ENCODE data around the gene FLNB. TPM values are rescaled to one million over a fixed set of nuclear protein-coding genes. Genes with fewer than 3 reads are reported as not detected.

FLNB gene
- total and polyA plus RNA-seq, 2 of the 8 experiments (the other 6 are each of a cell fraction or from before 2014, with no cell fraction given), result 72.3 to 118 TPM

DNA sequence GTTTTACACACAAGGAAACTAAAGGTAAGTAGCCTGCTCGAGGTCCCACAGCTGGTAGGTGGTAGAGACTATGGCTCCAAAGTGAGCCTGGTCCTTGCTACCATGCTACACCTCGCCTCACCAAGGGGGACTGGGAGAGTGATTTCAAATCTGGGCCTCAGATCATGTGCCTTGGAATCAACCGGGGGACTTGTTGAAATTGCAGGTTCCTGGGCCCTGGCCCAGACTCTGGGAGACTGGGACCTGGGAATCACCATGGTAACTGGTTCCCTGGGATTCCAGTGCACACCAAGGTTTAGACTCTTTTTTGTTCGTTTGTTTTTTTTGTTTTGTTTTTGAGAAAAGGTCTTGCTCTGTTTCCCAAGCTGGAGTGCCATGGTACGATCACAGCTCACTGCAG, 181.5 kb downstream of the FLNB start:
- Histone ChIP-seq H3K27me3 (replicated peaks in 1 of 4; ENCODE audit: control insufficient read depth in 3 of 4, extremely low read depth in 1 of 4, insufficient read depth in 3 of 4, low read length in 3 of 4) (no peaks in the 10 kb centered on the region), H3K18ac (ENCODE audit: extremely low read depth, low read length) (no peak overlapping the region), H3K9ac (replicated peaks in 1 of 4; ENCODE audit: extremely low read depth in 1 of 4, low read depth in 3 of 4, low read length in 3 of 4) (no peak overlapping the region), H4K5ac (ENCODE audit: insufficient read length, low read depth, low read length) (no peak overlapping the region), H3K4me3 (ENCODE audit: extremely low read depth in 1 of 4, insufficient read depth in 2 of 4, low read depth in 3 of 4, low read length in 4 of 4) (no peak overlapping the region), H3K4me1 (replicated peaks in 1 of 4; ENCODE audit: control insufficient read depth in 3 of 4, insufficient read depth in 4 of 4, low read length in 3 of 4) (peaks cover 0 to 4% (median 1%) of the 10 kb centered on the region in 4 experiments; a peak in 2 of 7 replicates), H4K20me1 (replicated peaks in 1 of 2; ENCODE audit: control insufficient read depth in 1 of 2, insufficient read depth in 2 of 2, low read length in 2 of 2) (no peaks in the 10 kb centered on the region), H3K79me1 (ENCODE audit: low read depth, low read length) (no peaks in the 10 kb centered on the region), H3K4me2 (ENCODE audit: insufficient read depth in 1 of 2, low read depth in 2 of 2, low read length in 2 of 2) (no peak overlapping the region), H3K23ac (ENCODE audit: insufficient read length) (no peak overlapping the region), H2BK5ac (ENCODE audit: low read depth, low read length) (no peak overlapping the region), H3K14ac (ENCODE audit: insufficient read length) (no peak overlapping the region), H3K23me2 (ENCODE audit: low read depth, low read length) (no peaks in the 10 kb centered on the region), H3K4ac (replicated peaks; ENCODE audit: insufficient read length, low read depth, low read length) (no peak overlapping the region), H4K8ac (ENCODE audit: extremely low read depth, insufficient read depth, low read length) (no peak overlapping the region), H3K36me3 (ENCODE audit: control insufficient read depth in 2 of 4, insufficient read depth in 4 of 4, low read length in 3 of 4) (no peaks in the 10 kb centered on the region), H2BK12ac (ENCODE audit: low read depth, low read length) (no peak overlapping the region), H3K56ac (replicated peaks; ENCODE audit: insufficient read length, low read depth, low read length) (peak overlapping the region; percentile 25), H2BK15ac (ENCODE audit: low read length) (no peak overlapping the region), H2BK120ac (replicated peaks; ENCODE audit: low read depth, low read length) (no peak overlapping the region), H2BK20ac (ENCODE audit: low read length) (no peak overlapping the region), H2AK5ac (ENCODE audit: low read depth, low read length) (no peak overlapping the region), H3K27ac (ENCODE audit: low read depth, low read length) (no peak overlapping the region), H3K9me3 (ENCODE audit: insufficient read depth in 2 of 2, low read depth in 1 of 2, low read length in 1 of 2) (no peaks in the 10 kb centered on the region), H3K79me2 (ENCODE audit: control insufficient read depth in 1 of 2, insufficient read depth in 2 of 2, low read length in 2 of 2) (no peaks in the 10 kb centered on the region), H4K91ac (replicated peaks; ENCODE audit: insufficient read length, low read length) (no peak overlapping the region), H2AFZ (ENCODE audit: low read length) (no peak overlapping the region)
- FAIRE-seq (no peak), DNase-seq (ENCODE audit: low read depth in 1 of 2, low spot score in 2 of 2) (no peak)
- WGBS, 2 experiments (ENCODE audit: extremely low coverage in 1 of 2, insufficient coverage in 1 of 2, insufficient read length in 1 of 2, insufficient replicate concordance in 2 of 2, low coverage in 1 of 2, low lambda C conversion rate in 2 of 2, missing lambda C conversion rate in 1 of 2), result 89% methylated on average over 5 of the region's 5 CpGs; no CpG with 5 or more reads in 1 of the 2 experiments
- CTCF ChIA-PET (ENCODE audit: partially characterized antibody), result interaction anchor here (0.6 to 9.7 kb wide), 20 partner anchors 11 to 225 kb away, joined by 3 to 177 read pairs (median 5); partner anchors contain the start of genes DNASE1L3, HTD2 and RPP14
- POLR2A ChIA-PET (ENCODE audit: partially characterized antibody), result interaction anchor here (0.5 to 2.6 kb wide), 3 partner anchors 110 to 237 kb away, joined by 3 to 12 read pairs (median 5); partner anchors contain the start of genes HTD2 and RPP14
- TF ChIP-seq MAFK (IDR thresholded peaks at IDR 0.05; ENCODE audit: low read depth, low read length), result no peak
- TF ChIP-seq BRCA1 (IDR thresholded peaks at IDR 0.05; ENCODE audit: low read depth, low read length), result no peak
- no peak for TF ChIP-seq TEAD4 (IDR thresholded peaks at IDR 0.05; ENCODE audit: low read depth, low read length)
- no peak for TF ChIP-seq GTF2F1 (IDR thresholded peaks at IDR 0.05; ENCODE audit: borderline replicate concordance, low read depth, low read length)
- no peak for TF ChIP-seq TBP (IDR thresholded peaks at IDR 0.05; ENCODE audit: low read depth, low read length)
- no peak for TF ChIP-seq CBX8 (IDR thresholded peaks at IDR 0.05; ENCODE audit: borderline replicate concordance, low read depth, low read length)
- no peak for TF ChIP-seq KDM1A (IDR thresholded peaks at IDR 0.05; ENCODE audit: borderline replicate concordance, low read length)
- no peak for TF ChIP-seq NANOG (IDR thresholded peaks at IDR 0.05; ENCODE audit: insufficient read depth, low read depth, low read length, poor library complexity, severe bottlenecking)
- TF ChIP-seq BACH1 (IDR thresholded peaks at IDR 0.05; ENCODE audit: low read length), result no peak
- TF ChIP-seq SIRT6 (IDR thresholded peaks at IDR 0.05; ENCODE audit: low read length), result no peak
- no peak for TF ChIP-seq TCF12 (IDR thresholded peaks at IDR 0.05; ENCODE audit: low read depth, low read length)
- no peak for TF ChIP-seq RFX5 (IDR thresholded peaks at IDR 0.05; ENCODE audit: borderline replicate concordance, low read depth, low read length)
- no peak for TF ChIP-seq RNF2 (IDR thresholded peaks at IDR 0.05; ENCODE audit: borderline replicate concordance, low read depth, low read length, missing control alignments, poor library complexity, severe bottlenecking)
- TF ChIP-seq SRF (IDR thresholded peaks at IDR 0.05; ENCODE audit: low read depth, low read length), result no peak
- TF ChIP-seq RBBP5 (IDR thresholded peaks at IDR 0.05; ENCODE audit: borderline replicate concordance, low read depth, low read length), result no peak
